NB4 (cell line): Measurements from ENCODE around the gene ENTREP3.

Source experiments
- DNase-seq: peaks from one replicate; pipeline ENCODE4 v3.0.0; 2010; ENCODE audit warnings: low read depth
- H3K4me3 ChIP-seq: one replicate; pipeline ENCODE4 v1.5.1; 2011; ENCODE audit warnings: mild to moderate bottlenecking, low read depth, low read length, moderate library complexity
- MYC ChIP-seq: IDR thresholded peaks from 2 replicates; pipeline ENCODE4 v1.6.1; 2011; ENCODE audit warnings: low read depth, low read length
- POLR2A ChIP-seq: IDR thresholded peaks from 2 replicates; pipeline ENCODE4 v1.6.1; 2011; ENCODE audit warnings: mild to moderate bottlenecking; ENCODE audit not compliant: insufficient read length; ENCODE audit errors: extremely low read depth
- TF ChIP-seq, protein P1 (sequence below): IDR thresholded peaks from one replicate; pipeline ENCODE4 v1.5.1; 2012; ENCODE audit warnings: low read depth, low read length
- TF ChIP-seq, protein P2 (sequence below): IDR thresholded peaks from 2 replicates; pipeline ENCODE4 v1.6.1; 2011; ENCODE audit warnings: low read depth, low read length

The ENTREP3 gene

DNA sequence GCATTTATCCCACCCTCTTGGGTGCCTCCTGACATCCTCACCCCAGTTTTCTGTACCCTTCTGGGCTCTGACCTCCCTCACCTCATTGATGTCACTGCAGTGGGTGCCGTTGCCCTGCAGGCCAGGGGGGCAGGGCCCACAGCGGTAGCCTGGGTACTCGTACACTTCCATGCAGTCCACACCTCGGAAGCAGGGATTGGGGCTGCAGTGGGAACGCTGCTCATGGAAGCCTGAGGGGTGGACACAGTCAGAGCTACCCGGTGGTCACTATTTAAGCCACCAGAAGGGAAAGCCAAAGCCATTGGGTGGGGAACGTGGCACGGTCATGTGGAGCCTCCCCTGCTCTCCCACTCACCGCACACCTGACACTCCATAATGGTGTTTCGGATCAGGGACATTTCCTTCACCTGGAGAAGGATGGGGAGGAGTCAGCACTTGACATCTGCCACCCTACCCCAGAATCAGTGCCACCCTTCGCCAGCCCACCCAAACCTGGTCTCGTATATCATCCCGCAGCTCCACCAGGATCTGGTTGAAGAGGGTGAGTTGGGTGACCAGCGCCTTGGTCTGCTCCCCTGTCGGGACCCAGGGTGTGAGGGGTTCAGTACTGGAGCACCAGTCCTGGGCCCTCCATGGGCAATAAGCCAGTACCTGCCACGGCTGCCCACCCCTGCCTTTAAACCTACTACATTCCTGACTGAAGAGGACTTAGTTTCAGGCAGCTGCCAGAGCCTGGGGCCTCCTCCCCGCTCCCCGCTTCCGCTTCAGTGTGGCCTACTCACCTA is 52.4 kb downstream of the ENTREP3 start:
- H3K4me3 ChIP-seq: no peak overlapping the region
- TF ChIP-seq, protein P1, sequence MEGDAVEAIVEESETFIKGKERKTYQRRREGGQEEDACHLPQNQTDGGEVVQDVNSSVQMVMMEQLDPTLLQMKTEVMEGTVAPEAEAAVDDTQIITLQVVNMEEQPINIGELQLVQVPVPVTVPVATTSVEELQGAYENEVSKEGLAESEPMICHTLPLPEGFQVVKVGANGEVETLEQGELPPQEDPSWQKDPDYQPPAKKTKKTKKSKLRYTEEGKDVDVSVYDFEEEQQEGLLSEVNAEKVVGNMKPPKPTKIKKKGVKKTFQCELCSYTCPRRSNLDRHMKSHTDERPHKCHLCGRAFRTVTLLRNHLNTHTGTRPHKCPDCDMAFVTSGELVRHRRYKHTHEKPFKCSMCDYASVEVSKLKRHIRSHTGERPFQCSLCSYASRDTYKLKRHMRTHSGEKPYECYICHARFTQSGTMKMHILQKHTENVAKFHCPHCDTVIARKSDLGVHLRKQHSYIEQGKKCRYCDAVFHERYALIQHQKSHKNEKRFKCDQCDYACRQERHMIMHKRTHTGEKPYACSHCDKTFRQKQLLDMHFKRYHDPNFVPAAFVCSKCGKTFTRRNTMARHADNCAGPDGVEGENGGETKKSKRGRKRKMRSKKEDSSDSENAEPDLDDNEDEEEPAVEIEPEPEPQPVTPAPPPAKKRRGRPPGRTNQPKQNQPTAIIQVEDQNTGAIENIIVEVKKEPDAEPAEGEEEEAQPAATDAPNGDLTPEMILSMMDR: no peak
- DNase-seq: no peak

- TF ChIP-seq, protein P2, sequence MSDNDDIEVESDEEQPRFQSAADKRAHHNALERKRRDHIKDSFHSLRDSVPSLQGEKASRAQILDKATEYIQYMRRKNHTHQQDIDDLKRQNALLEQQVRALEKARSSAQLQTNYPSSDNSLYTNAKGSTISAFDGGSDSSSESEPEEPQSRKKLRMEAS: no peak
- TF ChIP-seq, protein P1: no peak
- TF ChIP-seq MYC (no peak), POLR2A (no peak)
- no peak overlapping the region for H3K4me3 ChIP-seq
- DNase-seq: no peak
Measured at GRCh38 chr1:155202198-155202597, 53.1 kb downstream of the ENTREP3 start.

GRCh38 chr1:155200920-155201319 is 54.4 kb downstream of the ENTREP3 start:
- no peak for TF ChIP-seq MYC
- DNase-seq: no peak
- H3K4me3 ChIP-seq: no peak overlapping the region

DNA sequence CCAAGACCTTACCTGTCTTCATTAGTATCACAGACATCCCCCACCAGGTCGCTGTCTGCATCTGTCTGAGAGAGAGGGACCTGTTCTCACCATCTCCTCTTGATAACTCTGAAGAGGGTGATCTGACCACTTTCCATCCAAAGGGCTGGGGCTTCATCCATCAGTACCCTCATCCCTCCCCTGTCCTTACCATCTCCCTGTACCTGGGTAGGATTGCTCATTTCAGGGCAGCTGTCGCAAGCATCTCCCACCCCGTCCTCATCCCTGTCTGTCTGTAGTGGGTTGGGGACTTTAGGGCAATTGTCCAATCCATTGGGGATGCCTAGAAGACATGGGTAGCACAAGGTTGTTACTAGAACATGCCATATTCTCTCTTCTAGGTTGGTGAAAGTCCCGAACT is 55.5 kb downstream of the ENTREP3 start:
- no peak for TF ChIP-seq POLR2A
- H3K4me3 ChIP-seq: no peak overlapping the region
- DNase-seq: no peak

GRCh38 chr1:155198547-155198906 is 56.8 kb downstream of the ENTREP3 start:
- DNase-seq: no peak
- no peak for TF ChIP-seq POLR2A
- TF ChIP-seq, protein P2: no peak
- TF ChIP-seq, protein P1: no peak
- no peak for TF ChIP-seq MYC
- H3K4me3 ChIP-seq: no peak overlapping the region

DNA sequence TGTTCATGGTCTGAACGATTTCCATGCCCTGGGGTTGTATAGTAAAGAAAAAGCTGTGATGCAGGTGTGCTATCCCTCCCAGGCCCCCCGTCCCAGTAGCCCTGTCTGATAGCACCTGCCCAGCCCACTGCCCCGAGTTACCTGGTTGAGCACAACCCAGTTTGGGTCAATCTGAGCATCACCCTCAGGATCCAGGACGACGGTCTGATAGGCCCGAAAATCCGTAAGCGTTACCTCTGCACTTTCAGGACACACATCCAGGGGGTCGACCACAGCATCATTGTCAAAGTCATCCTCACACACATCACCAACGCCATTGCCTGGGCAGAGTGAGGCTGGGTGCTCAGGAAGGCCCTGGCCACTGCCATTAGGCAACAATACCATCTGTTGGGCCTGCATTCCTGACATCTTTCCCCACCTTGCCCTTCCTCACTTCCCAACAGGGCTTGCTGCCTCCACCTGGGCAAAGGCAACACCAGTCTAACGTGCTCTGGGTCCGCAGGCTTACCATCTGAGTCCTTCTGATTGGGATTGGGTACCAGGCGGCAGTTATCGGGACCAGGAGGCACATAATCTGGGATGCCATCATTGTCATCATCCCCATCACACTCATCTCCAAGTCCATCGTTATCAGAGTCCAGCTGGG is 57.3 kb downstream of the ENTREP3 start:
- TF ChIP-seq, protein P1: no peak
- TF ChIP-seq MYC: no peak
- TF ChIP-seq POLR2A: no peak
- no peak overlapping the region for H3K4me3 ChIP-seq

More for the DNA sequence above, 57.3 kb downstream of the ENTREP3 start:
- no peak for DNase-seq
